ENCODE results near the gene USP54.
A peak's percentile ranks its signal among the peaks of the same experiment; 100 is the strongest.

The USP54 gene

DNA sequence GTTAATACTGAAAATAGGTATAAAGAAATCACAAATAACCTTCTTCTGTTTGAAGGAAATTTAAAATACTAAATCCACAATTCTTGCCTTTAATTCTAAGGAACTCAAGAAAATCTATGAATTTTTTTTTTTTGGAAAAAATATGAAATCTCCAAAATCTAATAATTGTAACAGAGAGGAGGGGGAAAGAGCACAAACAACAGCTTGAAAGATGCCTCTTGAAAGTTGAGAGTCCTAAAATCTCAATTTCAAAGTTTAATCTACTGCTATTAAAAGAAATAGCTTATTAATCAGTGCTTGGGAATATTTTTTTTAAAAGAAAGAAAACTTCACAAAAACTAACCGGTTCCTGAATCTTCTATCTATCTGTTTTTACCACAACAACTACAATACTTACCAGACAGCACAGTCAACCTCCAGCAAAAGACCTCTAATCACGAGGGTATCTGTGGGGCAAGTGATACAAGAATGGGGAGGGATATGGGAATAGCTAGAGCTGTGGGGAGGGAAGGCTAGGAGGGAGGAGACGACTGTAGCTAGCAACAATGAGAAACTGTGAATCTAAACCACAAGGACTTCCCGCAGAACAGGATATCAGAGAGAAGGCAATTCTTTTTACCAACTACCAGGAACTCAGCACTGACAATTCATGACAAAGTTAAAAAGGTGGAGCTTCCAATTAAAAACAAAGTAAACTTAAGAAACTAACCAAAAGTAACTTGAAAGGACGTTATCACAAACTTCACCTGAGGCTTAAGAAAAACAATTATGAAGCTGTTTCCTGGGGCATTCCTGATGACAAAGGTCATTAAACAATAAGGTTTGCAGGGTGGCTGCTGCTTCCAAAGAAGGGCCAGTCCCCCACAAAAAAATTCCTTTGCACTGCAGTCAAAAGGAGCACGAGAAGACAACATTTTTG, at the start of gene USP54:
TSS of gene USP54 (minus strand) at position 462 of the 919 bp plus-strand sequence. CDS start 15,684 bp downstream, outside the sequence.
- Histone ChIP-seq H3K4me1 (ENCODE audit: control insufficient read depth, insufficient read depth, low read length) (peaks cover 16% of the 10 kb centered on the region), H3K4me3 (ENCODE audit: low read depth, low read length) (no peak within 1 kb of the TSS; the same call in 1 of the 2 replicates)
- POLR2A ChIA-PET: interaction anchor here (1.5 kb wide), 1 partner anchor 35 kb away, joined by 5 read pairs; no protein-coding TSS in a partner anchor
- no peak for TF ChIP-seq ZNF501 (tag by site-specific recombination; IDR thresholded peaks at IDR 0.05)
- TF ChIP-seq, protein P1, sequence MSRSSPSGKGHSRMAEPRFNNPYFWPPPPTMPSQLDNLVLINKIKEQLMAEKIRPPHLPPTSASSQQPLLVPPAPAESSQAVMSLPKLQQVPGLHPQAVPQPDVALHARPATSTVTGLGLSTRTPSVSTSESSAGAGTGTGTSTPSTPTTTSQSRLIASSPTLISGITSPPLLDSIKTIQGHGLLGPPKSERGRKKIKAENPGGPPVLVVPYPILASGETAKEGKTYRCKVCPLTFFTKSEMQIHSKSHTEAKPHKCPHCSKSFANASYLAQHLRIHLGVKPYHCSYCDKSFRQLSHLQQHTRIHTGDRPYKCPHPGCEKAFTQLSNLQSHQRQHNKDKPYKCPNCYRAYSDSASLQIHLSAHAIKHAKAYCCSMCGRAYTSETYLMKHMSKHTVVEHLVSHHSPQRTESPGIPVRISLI (tag by site-specific recombination; IDR thresholded peaks at IDR 0.05): peak; percentile 95
- TF ChIP-seq, protein P2, sequence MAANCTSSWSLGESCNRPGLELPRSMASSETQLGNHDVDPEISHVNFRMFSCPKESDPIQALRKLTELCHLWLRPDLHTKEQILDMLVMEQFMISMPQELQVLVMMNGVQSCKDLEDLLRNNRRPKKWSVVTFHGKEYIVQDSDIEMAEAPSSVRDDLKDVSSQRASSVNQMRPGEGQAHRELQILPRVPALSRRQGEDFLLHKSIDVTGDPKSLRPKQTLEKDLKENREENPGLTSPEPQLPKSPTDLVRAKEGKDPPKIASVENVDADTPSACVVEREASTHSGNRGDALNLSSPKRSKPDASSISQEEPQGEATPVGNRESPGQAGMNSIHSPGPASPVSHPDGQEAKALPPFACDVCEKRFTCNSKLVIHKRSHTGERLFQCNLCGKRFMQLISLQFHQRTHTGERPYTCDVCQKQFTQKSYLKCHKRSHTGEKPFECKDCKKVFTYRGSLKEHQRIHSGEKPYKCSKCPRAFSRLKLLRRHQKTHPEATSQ (tag by site-specific recombination; IDR thresholded peaks at IDR 0.05): no peak
- no peak for TF ChIP-seq ZNF654 (tag by site-specific recombination; IDR thresholded peaks at IDR 0.05; ENCODE audit: low read depth)
- no peak for TF ChIP-seq HOXD13 (CRISPR knock-in tag; IDR thresholded peaks at IDR 0.05; ENCODE audit: borderline replicate concordance)
- peak; percentile 71 for TF ChIP-seq ZBTB17 (tag by site-specific recombination; IDR thresholded peaks at IDR 0.05)
- TF ChIP-seq ZBTB8A (tag by site-specific recombination; IDR thresholded peaks at IDR 0.05): no peak
- TF ChIP-seq OSR2 (tag by site-specific recombination; IDR thresholded peaks at IDR 0.05): 0 out of 2 replicates have a peak, but pooled peaks have one; percentile 14
- no peak for TF ChIP-seq ZNF571 (tag by site-specific recombination; IDR thresholded peaks at IDR 0.05)
- TF ChIP-seq, protein P3, sequence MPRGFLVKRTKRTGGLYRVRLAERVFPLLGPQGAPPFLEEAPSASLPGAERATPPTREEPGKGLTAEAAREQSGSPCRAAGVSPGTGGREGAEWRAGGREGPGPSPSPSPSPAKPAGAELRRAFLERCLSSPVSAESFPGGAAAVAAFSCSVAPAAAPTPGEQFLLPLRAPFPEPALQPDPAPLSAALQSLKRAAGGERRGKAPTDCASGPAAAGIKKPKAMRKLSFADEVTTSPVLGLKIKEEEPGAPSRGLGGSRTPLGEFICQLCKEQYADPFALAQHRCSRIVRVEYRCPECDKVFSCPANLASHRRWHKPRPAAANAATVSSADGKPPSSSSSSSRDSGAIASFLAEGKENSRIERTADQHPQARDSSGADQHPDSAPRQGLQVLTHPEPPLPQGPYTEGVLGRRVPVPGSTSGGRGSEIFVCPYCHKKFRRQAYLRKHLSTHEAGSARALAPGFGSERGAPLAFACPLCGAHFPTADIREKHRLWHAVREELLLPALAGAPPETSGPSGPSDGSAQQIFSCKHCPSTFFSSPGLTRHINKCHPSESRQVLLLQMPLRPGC (tag by site-specific recombination; IDR thresholded peaks at IDR 0.05): no peak
- TF ChIP-seq ZNF350 (tag by site-specific recombination; IDR thresholded peaks at IDR 0.05): no peak
- TF ChIP-seq ZNF555 (tag by site-specific recombination; conservative IDR thresholded peaks at IDR 0.05): no peak
- no peak for TF ChIP-seq HOXC10 (CRISPR knock-in tag; IDR thresholded peaks at IDR 0.05)
- no peak for TF ChIP-seq ZNF302 (tag by site-specific recombination; IDR thresholded peaks at IDR 0.05; ENCODE audit: low read depth)
- TF ChIP-seq ZNF37A (tag by site-specific recombination; IDR thresholded peaks at IDR 0.05): no peak
- TF ChIP-seq ZNF132 (tag by site-specific recombination; IDR thresholded peaks at IDR 0.05; ENCODE audit: borderline replicate concordance): no peak
- TF ChIP-seq, protein P4, sequence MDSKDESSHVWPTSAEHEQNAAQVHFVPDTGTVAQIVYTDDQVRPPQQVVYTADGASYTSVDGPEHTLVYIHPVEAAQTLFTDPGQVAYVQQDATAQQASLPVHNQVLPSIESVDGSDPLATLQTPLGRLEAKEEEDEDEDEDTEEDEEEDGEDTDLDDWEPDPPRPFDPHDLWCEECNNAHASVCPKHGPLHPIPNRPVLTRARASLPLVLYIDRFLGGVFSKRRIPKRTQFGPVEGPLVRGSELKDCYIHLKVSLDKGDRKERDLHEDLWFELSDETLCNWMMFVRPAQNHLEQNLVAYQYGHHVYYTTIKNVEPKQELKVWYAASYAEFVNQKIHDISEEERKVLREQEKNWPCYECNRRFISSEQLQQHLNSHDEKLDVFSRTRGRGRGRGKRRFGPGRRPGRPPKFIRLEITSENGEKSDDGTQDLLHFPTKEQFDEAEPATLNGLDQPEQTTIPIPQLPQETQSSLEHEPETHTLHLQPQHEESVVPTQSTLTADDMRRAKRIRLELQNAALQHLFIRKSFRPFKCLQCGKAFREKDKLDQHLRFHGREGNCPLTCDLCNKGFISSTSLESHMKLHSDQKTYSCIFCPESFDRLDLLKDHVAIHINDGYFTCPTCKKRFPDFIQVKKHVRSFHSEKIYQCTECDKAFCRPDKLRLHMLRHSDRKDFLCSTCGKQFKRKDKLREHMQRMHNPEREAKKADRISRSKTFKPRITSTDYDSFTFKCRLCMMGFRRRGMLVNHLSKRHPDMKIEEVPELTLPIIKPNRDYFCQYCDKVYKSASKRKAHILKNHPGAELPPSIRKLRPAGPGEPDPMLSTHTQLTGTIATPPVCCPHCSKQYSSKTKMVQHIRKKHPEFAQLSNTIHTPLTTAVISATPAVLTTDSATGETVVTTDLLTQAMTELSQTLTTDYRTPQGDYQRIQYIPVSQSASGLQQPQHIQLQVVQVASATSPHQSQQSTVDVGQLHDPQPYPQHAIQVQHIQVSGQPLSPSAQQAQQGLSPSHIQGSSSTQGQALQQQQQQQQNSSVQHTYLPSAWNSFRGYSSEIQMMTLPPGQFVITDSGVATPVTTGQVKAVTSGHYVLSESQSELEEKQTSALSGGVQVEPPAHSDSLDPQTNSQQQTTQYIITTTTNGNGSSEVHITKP (tag by site-specific recombination; IDR thresholded peaks at IDR 0.05): peak; percentile 63
- TF ChIP-seq ZNF311 (tag by site-specific recombination; IDR thresholded peaks at IDR 0.05; ENCODE audit: borderline replicate concordance): no peak
- peak; percentile 7; the same call in 1 of the 2 replicates for TF ChIP-seq ZNF366 (tag by site-specific recombination; conservative IDR thresholded peaks at IDR 0.05)
- TF ChIP-seq PRDM6 (tag by site-specific recombination; IDR thresholded peaks at IDR 0.05): peak; percentile 75
- TF ChIP-seq ZNF26 (tag by site-specific recombination; IDR thresholded peaks at IDR 0.05): no peak
- no peak for TF ChIP-seq ZNF580 (tag by site-specific recombination; IDR thresholded peaks at IDR 0.05)
- TF ChIP-seq ZNF423 (tag by site-specific recombination; IDR thresholded peaks at IDR 0.05): no peak
- TF ChIP-seq ZNF354C (tag by site-specific recombination; IDR thresholded peaks at IDR 0.05; ENCODE audit: borderline replicate concordance, low read depth): no peak
- no peak for TF ChIP-seq ZNF629 (tag by site-specific recombination; IDR thresholded peaks at IDR 0.05)

More for the DNA sequence above, at the start of gene USP54:
- Histone ChIP-seq H3K9me3 (ENCODE audit: control insufficient read depth, insufficient read depth, low read depth, low read length) (no peaks in the 10 kb centered on the region), H3K27ac (ENCODE audit: extremely low read depth, low read depth, low read length) (peak within 1 kb of the TSS; percentile 29), H3K36me3 (ENCODE audit: control insufficient read depth in 2 of 2, insufficient read depth in 1 of 2, low read length in 2 of 2) (no peaks in the 10 kb centered on the region)
- CTCF ChIA-PET: interaction anchor here (0.7 to 2.6 kb wide), 5 partner anchors 19 to 446 kb away, joined by 3 to 16 read pairs (median 4); no protein-coding TSS in a partner anchor

Measured in HEK293 (cell line).